Nephron (organoid): ENCODE data around the gene AJAP1.

Experiments
- H3K27ac Mint-ChIP-seq, 3 experiments: 2 replicates each; pipeline ENCODE4 v1.8.0; 2020; ENCODE audit warnings: mixed read lengths in 3 of 3, mild to moderate bottlenecking in 2 of 3, moderate library complexity in 1 of 3
- H3K27me3 Mint-ChIP-seq: 2 replicates; pipeline ENCODE4 v1.8.0; 2021; ENCODE audit warnings: low read depth, mild to moderate bottlenecking, moderate library complexity, mixed read lengths
- H3K36me3 Mint-ChIP-seq: 2 replicates; pipeline ENCODE4 v1.8.0; 2020; ENCODE audit warnings: low read depth, mixed read lengths
- H3K4me1 Mint-ChIP-seq: 2 replicates; pipeline ENCODE4 v1.8.0; 2020; ENCODE audit warnings: mixed read lengths
- H3K4me3 Mint-ChIP-seq, 3 experiments: 2 replicates each; pipeline ENCODE4 v1.8.0; 2020; ENCODE audit warnings: mild to moderate bottlenecking in 3 of 3, mixed read lengths in 3 of 3, moderate library complexity in 2 of 3
- H3K9me3 Mint-ChIP-seq: 2 replicates; pipeline ENCODE4 v1.8.0; 2020; ENCODE audit warnings: mixed read lengths
- CTCF ChIP-seq, 3 experiments: fragments of 200-600 bp; sonication (generic); IDR thresholded peaks; one replicate each; pipeline ENCODE4 v1.5.0; 2021; ENCODE audit warnings: antibody characterized with exemption in 3 of 3; ENCODE audit not compliant: unreplicated experiment in 3 of 3

The AJAP1 gene

GRCh38 chr1:4768553-4768952, 114.1 kb downstream of the AJAP1 start:
- H3K27me3 Mint-ChIP-seq: peaks cover 37% of the 10 kb centered on the region
- H3K4me1 Mint-ChIP-seq: peaks cover 5% of the 10 kb centered on the region
- no peak overlapping the region for H3K4me3 Mint-ChIP-seq
- H3K9me3 Mint-ChIP-seq: no peaks in the 10 kb centered on the region
- no peak for TF ChIP-seq CTCF (IDR thresholded peaks at IDR 0.05; ENCODE audit: unreplicated experiment in 3 of 3)
- no peak overlapping the region for H3K27ac Mint-ChIP-seq
- H3K36me3 Mint-ChIP-seq: no peaks in the 10 kb centered on the region

GRCh38 chr1:4769516-4770280, 115.3 kb downstream of the AJAP1 start:
- Mint-ChIP-seq H3K4me1 (peaks cover 5% of the 10 kb centered on the region), H3K27ac (no peak overlapping the region), H3K36me3 (no peaks in the 10 kb centered on the region), H3K9me3 (no peaks in the 10 kb centered on the region), H3K4me3 (no peak overlapping the region), H3K27me3 (peaks cover 38% of the 10 kb centered on the region)
- no peak for TF ChIP-seq CTCF (IDR thresholded peaks at IDR 0.05; ENCODE audit: unreplicated experiment in 3 of 3)

GRCh38 chr1:4770713-4771112, 116.3 kb downstream of the AJAP1 start:
- Mint-ChIP-seq H3K4me1 (peaks cover 5% of the 10 kb centered on the region), H3K27ac (no peak overlapping the region), H3K36me3 (no peaks in the 10 kb centered on the region), H3K9me3 (no peaks in the 10 kb centered on the region), H3K27me3 (peaks cover 33% of the 10 kb centered on the region), H3K4me3 (no peak overlapping the region)
- TF ChIP-seq CTCF (IDR thresholded peaks at IDR 0.05; ENCODE audit: unreplicated experiment in 3 of 3): no peak

- H3K4me3 Mint-ChIP-seq: no peak overlapping the region
- peaks cover 34% of the 10 kb centered on the region for H3K27me3 Mint-ChIP-seq
- TF ChIP-seq CTCF (IDR thresholded peaks at IDR 0.05; ENCODE audit: unreplicated experiment in 3 of 3): no peak
- H3K4me1 Mint-ChIP-seq: peaks cover 5% of the 10 kb centered on the region
- no peaks in the 10 kb centered on the region for H3K36me3 Mint-ChIP-seq
- H3K9me3 Mint-ChIP-seq: no peaks in the 10 kb centered on the region
- H3K27ac Mint-ChIP-seq: no peak overlapping the region
Measured at GRCh38 chr1:4771267-4771666, 116.9 kb downstream of the AJAP1 start.

- H3K4me3 Mint-ChIP-seq: no peak overlapping the region
- H3K27ac Mint-ChIP-seq: no peak overlapping the region
- H3K36me3 Mint-ChIP-seq: no peaks in the 10 kb centered on the region
- peaks cover 5% of the 10 kb centered on the region for H3K4me1 Mint-ChIP-seq
- no peak for TF ChIP-seq CTCF (IDR thresholded peaks at IDR 0.05; ENCODE audit: unreplicated experiment in 3 of 3)
- peaks cover 32% of the 10 kb centered on the region for H3K27me3 Mint-ChIP-seq
- H3K9me3 Mint-ChIP-seq: no peaks in the 10 kb centered on the region
Measured at GRCh38 chr1:4771721-4772120, 117.3 kb downstream of the AJAP1 start.
